ENCODE measurements around the gene CR1.

GRCh38 chr1:207493212-207493611, 2.7 kb upstream of the CR1 start:
- no peak for TF ChIP-seq CTCF (IDR thresholded peaks at IDR 0.05)
- no peak for TF ChIP-seq POLR2A (IDR thresholded peaks at IDR 0.05)

Measured in right lobe of liver (tissue), 4 donors.